Measurements from ENCODE around the gene HOXD8.

The HOXD8 gene

DNA sequence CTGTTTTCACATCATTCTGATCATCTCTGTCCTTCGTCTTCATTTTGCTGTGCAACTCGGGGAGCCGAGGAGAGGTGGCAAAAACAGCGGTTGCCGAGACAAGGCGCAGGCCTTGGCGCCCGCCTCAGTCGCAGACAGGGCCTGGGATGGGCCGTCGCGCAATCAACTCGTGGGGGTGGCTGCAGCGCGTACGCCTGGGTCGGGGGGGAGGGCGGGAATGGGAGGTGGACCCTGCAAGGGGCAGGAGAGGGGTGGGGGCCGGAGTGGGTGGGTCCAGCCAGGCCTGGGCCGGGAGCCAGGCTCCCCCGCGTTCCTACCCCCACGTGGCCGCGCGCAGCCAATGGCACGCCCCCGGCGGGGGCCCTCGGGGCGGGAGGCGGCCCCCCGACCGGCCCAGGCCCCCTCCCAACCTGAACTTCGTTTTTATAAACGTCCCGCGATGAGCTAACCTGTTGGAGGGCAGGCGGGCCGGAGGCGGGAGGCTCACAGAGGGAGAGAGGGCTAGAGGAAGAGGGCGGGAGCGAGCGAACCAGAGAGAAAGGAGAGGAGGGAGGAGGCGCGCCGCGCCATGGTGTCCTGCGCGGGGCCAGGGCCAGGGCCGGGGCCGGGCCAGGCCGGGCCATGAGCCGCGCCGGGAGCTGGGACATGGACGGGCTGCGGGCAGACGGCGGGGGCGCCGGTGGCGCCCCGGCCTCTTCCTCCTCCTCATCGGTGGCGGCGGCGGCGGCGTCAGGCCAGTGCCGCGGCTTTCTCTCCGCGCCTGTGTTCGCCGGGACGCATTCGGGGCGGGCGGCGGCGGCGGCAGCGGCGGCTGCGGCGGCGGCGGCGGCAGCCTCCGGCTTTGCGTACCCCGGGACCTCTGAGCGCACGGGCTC lies 37.0 kb upstream of the HOXD8 start, which contains the start of gene HOXD13:
Gene HOXD13, plus strand, starts transcription at position 452 of the 875 bp plus-strand sequence. Its CDS starts 170 bp downstream, at position 622.
- FAIRE-seq: no peak
- TF ChIP-seq, protein P1, sequence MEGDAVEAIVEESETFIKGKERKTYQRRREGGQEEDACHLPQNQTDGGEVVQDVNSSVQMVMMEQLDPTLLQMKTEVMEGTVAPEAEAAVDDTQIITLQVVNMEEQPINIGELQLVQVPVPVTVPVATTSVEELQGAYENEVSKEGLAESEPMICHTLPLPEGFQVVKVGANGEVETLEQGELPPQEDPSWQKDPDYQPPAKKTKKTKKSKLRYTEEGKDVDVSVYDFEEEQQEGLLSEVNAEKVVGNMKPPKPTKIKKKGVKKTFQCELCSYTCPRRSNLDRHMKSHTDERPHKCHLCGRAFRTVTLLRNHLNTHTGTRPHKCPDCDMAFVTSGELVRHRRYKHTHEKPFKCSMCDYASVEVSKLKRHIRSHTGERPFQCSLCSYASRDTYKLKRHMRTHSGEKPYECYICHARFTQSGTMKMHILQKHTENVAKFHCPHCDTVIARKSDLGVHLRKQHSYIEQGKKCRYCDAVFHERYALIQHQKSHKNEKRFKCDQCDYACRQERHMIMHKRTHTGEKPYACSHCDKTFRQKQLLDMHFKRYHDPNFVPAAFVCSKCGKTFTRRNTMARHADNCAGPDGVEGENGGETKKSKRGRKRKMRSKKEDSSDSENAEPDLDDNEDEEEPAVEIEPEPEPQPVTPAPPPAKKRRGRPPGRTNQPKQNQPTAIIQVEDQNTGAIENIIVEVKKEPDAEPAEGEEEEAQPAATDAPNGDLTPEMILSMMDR (IDR thresholded peaks at IDR 0.05; ENCODE audit: insufficient read depth, missing control alignments): no peak
- DNase-seq (ENCODE audit: insufficient read length, low spot score): no peak

DNA sequence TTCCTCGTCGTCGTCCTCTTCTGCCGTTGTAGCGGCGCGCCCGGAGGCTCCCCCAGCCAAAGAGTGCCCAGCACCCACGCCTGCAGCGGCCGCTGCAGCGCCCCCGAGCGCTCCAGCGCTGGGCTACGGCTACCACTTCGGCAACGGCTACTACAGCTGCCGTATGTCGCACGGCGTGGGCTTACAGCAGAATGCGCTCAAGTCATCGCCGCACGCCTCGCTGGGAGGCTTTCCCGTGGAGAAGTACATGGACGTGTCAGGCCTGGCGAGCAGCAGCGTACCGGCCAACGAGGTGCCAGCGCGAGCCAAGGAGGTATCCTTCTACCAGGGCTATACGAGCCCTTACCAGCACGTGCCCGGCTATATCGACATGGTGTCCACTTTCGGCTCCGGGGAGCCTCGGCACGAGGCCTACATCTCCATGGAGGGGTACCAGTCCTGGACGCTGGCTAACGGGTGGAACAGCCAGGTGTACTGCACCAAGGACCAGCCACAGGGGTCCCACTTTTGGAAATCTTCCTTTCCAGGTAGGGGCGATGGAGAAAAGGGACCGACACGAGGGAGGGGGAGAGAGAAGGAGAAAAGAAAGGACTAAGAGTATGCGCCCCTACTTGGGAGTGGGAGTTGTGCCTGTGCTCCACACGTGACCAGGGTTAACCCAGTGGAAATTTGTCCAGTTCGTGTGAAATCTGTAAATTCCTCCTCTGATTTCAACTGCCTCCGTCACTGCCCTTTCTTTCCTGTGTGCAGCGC lies 36.2 kb upstream of the HOXD8 start:
- TF ChIP-seq, protein P1 (IDR thresholded peaks at IDR 0.05; ENCODE audit: insufficient read depth, missing control alignments): no peak
- DNase-seq (ENCODE audit: insufficient read length, low spot score) (peak; percentile 22), FAIRE-seq (no peak)

DNA sequence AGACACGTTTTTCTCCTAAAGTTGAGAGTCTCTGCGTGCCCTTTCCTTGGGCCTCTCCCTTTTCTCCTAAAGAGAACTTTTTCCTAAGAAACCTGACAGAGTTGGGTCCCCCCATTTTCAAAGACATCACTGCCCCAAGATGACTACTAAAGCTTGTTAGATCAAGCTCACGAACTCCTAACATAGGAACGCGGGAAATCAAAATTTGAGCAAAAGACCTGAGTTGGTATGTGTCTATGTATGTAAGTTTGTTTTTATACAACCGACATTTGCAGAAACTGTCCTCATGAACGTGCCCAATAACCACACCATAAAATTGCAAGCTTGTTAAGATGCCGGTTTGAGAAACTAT lies 35.6 kb upstream of the HOXD8 start:
- DNase-seq (ENCODE audit: insufficient read length, low spot score): no peak
- FAIRE-seq: no peak
- TF ChIP-seq, protein P1 (IDR thresholded peaks at IDR 0.05; ENCODE audit: insufficient read depth, missing control alignments): no peak

DNA sequence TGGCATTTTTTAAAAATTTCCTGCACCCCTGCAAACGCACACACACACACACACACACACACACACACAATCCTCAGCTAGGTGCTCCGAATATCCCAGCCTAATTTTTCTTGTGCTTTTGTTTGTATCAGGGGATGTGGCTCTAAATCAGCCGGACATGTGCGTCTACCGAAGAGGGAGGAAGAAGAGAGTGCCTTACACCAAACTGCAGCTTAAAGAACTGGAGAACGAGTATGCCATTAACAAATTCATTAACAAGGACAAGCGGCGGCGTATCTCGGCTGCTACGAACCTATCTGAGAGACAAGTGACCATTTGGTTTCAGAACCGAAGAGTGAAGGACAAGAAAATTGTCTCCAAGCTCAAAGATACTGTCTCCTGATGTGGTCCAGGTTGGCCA lies 35.2 kb upstream of the HOXD8 start:
- no peak for DNase-seq (ENCODE audit: insufficient read length, low spot score)
- TF ChIP-seq, protein P1 (IDR thresholded peaks at IDR 0.05; ENCODE audit: insufficient read depth, missing control alignments): no peak
- no peak for FAIRE-seq

DNA sequence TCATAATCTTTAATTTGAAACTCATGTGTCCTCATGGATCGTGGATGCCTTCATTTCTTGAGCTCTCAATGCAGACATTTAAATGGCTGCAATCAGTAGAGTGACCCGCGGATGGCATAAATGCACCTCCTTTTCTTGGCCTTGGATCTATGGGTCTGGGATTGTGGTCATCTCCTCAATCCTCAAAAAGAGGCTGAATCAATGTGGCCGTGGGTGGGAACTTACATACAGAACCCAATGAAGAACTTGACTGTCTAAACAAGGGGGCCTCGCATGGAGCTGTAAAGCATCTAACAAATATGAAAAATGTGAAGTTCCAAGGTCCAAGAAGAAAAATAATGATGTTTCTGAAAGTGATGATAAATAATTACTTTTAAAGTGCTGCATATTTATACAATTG lies 34.1 kb upstream of the HOXD8 start:
- FAIRE-seq: no peak
- no peak for DNase-seq (ENCODE audit: insufficient read length, low spot score)
- TF ChIP-seq, protein P1 (IDR thresholded peaks at IDR 0.05; ENCODE audit: insufficient read depth, missing control alignments): no peak

DNA sequence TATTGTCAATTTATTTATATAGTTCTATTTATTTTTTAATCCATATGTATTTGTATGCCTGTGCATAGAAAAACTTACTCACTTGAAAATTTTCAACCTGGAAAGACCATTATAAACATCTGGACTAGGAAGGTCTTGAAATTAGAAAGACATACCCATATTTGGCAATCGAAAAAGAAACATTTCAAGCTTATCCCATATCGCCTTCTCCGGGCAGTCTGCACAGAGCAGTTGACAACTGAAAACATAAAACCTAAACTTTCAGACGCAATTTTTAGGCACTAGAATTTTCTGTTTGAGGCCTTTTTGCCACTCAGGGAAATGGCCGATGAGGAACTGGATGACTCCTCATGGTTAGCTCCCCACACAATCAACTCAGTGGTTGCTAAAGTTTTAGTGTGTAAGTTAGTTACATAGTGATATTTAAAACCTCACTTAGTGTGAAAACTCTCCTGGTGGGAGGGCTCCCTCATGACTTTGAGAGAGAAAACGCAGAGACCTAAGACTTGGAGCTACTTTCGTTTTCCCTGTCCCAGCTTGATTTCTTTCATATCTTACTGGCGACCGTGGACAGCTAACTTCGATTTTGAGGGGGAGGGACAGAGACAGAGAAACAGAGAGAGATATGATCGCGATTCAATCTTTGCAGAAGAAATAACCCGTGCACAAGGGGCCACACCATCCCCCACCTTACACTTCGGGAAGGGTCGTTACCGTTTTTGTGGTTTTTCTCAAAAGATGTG lies 33.1 kb upstream of the HOXD8 start:
- FAIRE-seq (no peak), DNase-seq (ENCODE audit: insufficient read length, low spot score) (no peak)
- TF ChIP-seq, protein P1 (IDR thresholded peaks at IDR 0.05; ENCODE audit: insufficient read depth, missing control alignments): no peak

All from D721Med (cell line).